ENCODE data around the gene EYA2.

EYA2 gene

DNA sequence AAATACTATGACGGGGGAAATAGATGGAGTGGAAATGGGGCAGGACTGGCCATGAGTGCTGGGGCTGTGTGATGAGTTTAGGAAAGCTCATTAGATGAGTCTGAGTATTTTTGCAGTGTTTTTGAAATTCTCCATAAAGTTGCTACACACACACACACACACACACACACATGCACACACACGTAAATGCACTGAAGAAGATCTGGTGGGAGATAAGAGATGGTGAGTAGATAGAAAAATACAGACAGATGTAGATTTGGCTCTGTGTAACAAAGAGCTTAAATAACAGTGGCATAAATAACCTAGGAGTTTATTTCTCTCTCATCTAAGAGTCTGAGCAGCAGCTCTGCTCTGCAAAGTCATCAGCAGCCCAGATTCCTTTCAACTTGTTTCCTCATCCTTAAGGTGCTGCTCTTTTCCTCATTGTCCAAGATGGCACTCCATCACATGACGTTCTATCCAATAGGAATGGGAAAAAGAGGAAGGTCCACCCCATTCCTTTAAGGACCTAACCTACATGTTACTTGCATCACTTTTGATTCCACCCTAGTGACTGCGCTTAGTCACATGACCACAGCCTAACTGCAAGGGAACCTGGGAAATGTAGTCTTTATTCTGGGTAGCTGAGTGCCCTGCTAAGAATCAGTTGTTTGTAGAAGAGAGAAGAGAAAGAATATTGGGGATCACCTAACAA, 76.4 kb downstream of the EYA2 start:
- no peak for TF ChIP-seq POLR2A (IDR thresholded peaks at IDR 0.05; ENCODE audit: extremely low read depth, insufficient read length)
- no peak for TF ChIP-seq MYC (IDR thresholded peaks at IDR 0.05; ENCODE audit: low read depth, low read length)
- TF ChIP-seq, protein P1, sequence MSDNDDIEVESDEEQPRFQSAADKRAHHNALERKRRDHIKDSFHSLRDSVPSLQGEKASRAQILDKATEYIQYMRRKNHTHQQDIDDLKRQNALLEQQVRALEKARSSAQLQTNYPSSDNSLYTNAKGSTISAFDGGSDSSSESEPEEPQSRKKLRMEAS (IDR thresholded peaks at IDR 0.05; ENCODE audit: low read depth, low read length) = 0 out of 2 replicates have a peak, but pooled peaks have one; percentile 11
- TF ChIP-seq CTCF (IDR thresholded peaks at IDR 0.05; ENCODE audit: low read depth, low read length) = no peak
- H3K4me3 ChIP-seq (ENCODE audit: low read depth, low read length) = no peak overlapping the region
- DNase-seq (ENCODE audit: low read depth) = peak; percentile 33

DNA sequence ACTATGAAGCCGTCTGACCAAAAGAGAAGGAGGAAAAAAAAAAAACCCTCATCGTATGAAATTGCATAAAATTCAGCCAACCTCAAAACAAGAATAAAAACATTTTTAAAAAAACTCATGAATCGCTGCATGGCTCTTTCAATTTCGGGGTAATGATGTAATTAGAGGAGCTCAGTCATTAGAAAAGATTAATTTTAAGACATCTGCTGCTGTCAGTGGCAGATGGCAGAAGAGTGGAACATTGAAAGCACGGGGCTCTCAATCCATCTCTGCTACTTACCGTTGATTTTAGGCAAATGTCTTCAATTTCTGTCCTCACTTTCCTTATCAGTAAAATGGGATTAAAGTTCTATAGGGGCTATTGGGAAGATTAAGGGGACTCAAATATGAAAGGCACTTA, 79.1 kb downstream of the EYA2 start:
- H3K4me3 ChIP-seq (ENCODE audit: low read depth, low read length) = no peak overlapping the region
- no peak for DNase-seq (ENCODE audit: low read depth)
- TF ChIP-seq, protein P1 (IDR thresholded peaks at IDR 0.05; ENCODE audit: low read depth, low read length) = no peak
- TF ChIP-seq CTCF (IDR thresholded peaks at IDR 0.05; ENCODE audit: low read depth, low read length) = no peak
- no peak for TF ChIP-seq POLR2A (IDR thresholded peaks at IDR 0.05; ENCODE audit: extremely low read depth, insufficient read length)
- TF ChIP-seq MYC (IDR thresholded peaks at IDR 0.05; ENCODE audit: low read depth, low read length) = no peak

GRCh38 chr20:46974669-46975434, 80.2 kb downstream of the EYA2 start:
- DNase-seq (ENCODE audit: low read depth) = no peak
- TF ChIP-seq MYC (IDR thresholded peaks at IDR 0.05; ENCODE audit: low read depth, low read length) = no peak
- TF ChIP-seq, protein P1 (IDR thresholded peaks at IDR 0.05; ENCODE audit: low read depth, low read length) = no peak
- no peak for TF ChIP-seq CTCF (IDR thresholded peaks at IDR 0.05; ENCODE audit: low read depth, low read length)
- H3K4me3 ChIP-seq (ENCODE audit: low read depth, low read length) = no peak overlapping the region

DNA sequence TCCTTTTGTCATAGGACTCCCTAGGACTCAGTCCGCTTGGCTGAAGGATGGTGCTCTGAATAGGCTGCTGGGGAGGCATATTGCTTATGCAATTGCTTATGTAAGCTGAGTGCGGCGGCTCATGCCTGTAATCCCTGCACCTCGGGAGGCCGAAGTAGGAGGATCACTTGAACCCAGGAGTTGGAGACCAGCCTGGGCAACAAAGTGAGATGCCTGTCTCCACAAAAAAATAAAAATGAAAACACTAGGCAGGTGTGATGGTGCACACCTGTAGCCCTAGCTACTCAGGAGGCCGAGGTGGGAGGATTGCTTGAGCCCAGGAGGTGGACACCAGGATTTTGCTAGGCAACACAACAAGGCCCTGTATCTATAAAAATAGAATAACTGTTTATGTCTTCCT, 81.3 kb downstream of the EYA2 start:
- H3K4me3 ChIP-seq (ENCODE audit: low read depth, low read length) = no peak overlapping the region
- DNase-seq (ENCODE audit: low read depth) = no peak
- TF ChIP-seq, protein P1 (IDR thresholded peaks at IDR 0.05; ENCODE audit: low read depth, low read length) = no peak

GRCh38 chr20:46977204-46977603, 82.6 kb downstream of the EYA2 start:
- H3K4me3 ChIP-seq (ENCODE audit: low read depth, low read length) = no peak overlapping the region
- TF ChIP-seq MYC (IDR thresholded peaks at IDR 0.05; ENCODE audit: low read depth, low read length) (no peak), POLR2A (IDR thresholded peaks at IDR 0.05; ENCODE audit: extremely low read depth, insufficient read length) (no peak), CTCF (IDR thresholded peaks at IDR 0.05; ENCODE audit: low read depth, low read length) (no peak)
- TF ChIP-seq, protein P1 (IDR thresholded peaks at IDR 0.05; ENCODE audit: low read depth, low read length) = no peak
- DNase-seq (ENCODE audit: low read depth) = no peak

DNA sequence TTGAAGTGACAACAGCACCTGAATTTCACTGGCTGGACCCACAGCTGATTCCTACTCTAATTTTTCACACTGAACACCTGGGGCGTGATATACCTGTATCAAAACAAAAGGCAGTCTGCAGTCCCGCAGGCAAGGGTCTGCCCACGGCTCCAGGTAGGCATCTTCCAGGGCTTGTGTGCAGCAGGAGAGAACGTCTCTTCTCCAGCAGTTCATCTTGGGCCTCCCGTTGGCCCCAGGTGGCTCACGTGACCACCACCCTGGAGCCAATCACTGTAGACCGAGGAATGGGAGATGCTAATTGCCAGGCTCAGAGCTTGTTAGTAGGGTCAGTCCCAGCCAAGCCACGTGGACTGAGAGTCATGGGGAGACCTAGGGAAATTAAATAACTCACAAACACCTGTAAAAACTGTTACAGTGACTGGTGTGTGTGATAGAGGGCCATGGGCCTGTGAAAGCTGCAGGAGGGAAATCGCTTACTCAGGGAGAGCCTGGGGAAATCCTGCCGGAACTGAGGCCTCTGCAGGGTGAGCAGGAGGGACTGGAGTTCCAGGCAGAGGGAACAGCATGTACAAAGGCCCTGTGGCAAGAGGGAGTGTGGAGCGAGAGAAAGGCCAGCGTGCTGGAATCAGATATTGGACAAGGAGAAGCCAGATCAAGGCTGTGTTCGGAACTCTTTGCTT, 83.4 kb downstream of the EYA2 start:
- no peak overlapping the region for H3K4me3 ChIP-seq (ENCODE audit: low read depth, low read length)
- DNase-seq (ENCODE audit: low read depth) = no peak
- no peak for TF ChIP-seq CTCF (IDR thresholded peaks at IDR 0.05; ENCODE audit: low read depth, low read length)
- TF ChIP-seq, protein P1 (IDR thresholded peaks at IDR 0.05; ENCODE audit: low read depth, low read length) = no peak
- no peak for TF ChIP-seq MYC (IDR thresholded peaks at IDR 0.05; ENCODE audit: low read depth, low read length)
- no peak for TF ChIP-seq POLR2A (IDR thresholded peaks at IDR 0.05; ENCODE audit: extremely low read depth, insufficient read length)

All from NB4 (cell line).